ENCODE results near the gene AIF1L.

AIF1L gene

GRCh38 chr9:131167146-131167692, 70.9 kb downstream of the AIF1L start:
- TF ChIP-seq, protein P1, sequence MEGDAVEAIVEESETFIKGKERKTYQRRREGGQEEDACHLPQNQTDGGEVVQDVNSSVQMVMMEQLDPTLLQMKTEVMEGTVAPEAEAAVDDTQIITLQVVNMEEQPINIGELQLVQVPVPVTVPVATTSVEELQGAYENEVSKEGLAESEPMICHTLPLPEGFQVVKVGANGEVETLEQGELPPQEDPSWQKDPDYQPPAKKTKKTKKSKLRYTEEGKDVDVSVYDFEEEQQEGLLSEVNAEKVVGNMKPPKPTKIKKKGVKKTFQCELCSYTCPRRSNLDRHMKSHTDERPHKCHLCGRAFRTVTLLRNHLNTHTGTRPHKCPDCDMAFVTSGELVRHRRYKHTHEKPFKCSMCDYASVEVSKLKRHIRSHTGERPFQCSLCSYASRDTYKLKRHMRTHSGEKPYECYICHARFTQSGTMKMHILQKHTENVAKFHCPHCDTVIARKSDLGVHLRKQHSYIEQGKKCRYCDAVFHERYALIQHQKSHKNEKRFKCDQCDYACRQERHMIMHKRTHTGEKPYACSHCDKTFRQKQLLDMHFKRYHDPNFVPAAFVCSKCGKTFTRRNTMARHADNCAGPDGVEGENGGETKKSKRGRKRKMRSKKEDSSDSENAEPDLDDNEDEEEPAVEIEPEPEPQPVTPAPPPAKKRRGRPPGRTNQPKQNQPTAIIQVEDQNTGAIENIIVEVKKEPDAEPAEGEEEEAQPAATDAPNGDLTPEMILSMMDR (IDR thresholded peaks at IDR 0.05; ENCODE audit: low read length, missing control alignments), result no peak
- no peak for DNase-seq (ENCODE audit: low read depth)

GRCh38 chr9:131167936-131168335, 71.6 kb downstream of the AIF1L start:
- DNase-seq (ENCODE audit: low read depth), result no peak
- TF ChIP-seq, protein P1 (IDR thresholded peaks at IDR 0.05; ENCODE audit: low read length, missing control alignments), result no peak
- H3K4me3 ChIP-seq (replicated peaks; ENCODE audit: low read depth, low read length), result no peak overlapping the region

More at GRCh38 chr9:131167146-131167692, 70.9 kb downstream of the AIF1L start:
- H3K4me3 ChIP-seq (replicated peaks; ENCODE audit: low read depth, low read length), result no peak overlapping the region

- DNase-seq (ENCODE audit: low read depth), result no peak
- H3K4me3 ChIP-seq (replicated peaks; ENCODE audit: low read depth, low read length), result no peak overlapping the region
- TF ChIP-seq, protein P1 (IDR thresholded peaks at IDR 0.05; ENCODE audit: low read length, missing control alignments), result no peak
Measured at GRCh38 chr9:131169563-131170240, 73.4 kb downstream of the AIF1L start.
